ENCODE measurements around the gene MGST2.
A peak's percentile ranks its signal among the peaks of the same experiment; 100 is the strongest.

Gene MGST2

DNA sequence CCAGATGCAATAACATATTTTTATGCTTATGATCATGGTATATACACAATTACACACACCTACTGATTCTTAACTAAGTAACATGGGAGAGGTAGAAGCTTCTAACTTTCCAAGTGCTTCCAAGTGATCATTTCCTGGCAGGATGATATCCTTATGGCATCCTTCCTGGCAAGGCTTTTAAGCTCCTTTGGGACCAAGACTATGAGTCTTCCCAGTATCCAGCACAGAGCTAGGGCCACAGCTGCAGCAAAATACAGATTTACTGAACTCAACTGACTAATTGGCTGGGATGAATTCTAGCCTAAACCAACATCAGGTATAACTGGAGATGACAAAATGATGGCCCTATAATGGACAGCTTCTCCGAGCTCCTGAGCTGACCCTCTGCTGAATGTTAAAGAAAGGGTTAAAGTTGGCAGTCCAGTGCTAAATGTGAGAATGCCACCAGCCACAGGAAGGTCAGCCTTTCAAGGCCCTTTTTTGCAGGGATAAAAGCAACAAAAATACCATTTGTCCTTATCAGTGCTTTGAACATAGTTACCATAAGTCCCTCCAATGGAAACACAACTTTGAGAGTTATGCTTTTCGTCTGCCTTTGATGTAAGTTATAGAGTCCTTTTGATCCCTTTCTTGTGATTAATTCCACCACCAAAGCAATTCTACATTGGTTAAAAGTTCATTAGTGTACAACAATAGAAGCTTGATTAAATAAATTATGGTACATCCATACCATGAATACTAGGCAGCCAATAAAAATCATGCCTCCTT is 73.4 kb downstream of the MGST2 start:
- DNase-seq (ENCODE audit: low spot score), result no peak

DNA sequence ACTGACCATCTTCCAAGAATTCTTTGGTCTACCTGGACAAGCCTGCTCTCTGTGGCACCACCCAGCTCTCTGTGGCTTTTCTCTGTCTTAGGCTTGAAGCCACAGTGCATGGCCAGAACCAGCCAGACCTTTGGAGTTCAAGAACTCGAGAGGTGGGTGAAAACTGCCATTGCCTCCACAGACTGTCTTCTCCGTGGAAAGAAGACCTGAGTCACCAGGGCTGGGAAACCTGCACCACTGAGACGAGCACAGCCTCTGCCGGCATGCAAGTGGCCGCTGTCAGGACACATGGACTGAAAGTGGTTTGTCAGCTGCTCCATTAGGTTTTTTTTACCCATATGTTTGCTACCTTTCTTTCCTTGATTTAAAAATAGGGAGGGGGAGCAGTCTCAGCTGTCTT is 74.5 kb downstream of the MGST2 start:
- DNase-seq (ENCODE audit: low spot score), result no peak

DNA sequence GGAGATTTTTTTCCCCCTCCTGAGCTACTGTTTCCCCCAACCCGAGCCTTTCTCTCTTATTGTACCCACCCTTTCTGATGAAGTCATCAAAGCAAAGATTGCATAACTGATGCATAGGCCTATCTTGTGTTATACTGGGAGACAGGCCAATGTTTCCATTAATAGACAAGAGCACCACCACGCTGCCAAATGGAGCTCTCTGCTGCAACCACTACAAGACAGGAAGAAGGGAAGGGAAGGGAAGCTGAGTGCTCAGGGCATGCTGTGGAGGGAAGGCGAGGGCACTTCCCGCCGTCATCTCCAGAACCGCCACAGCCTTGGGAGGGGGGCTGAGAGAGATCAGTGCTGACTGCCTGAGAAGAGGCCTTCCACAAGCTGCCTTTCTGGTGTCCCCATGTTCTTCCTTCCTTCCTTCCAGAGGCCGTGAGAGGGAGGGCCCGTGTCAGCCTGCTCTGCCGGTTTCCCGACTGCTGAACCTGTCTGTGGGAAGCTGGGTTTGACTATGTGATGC is 75.0 kb downstream of the MGST2 start:
- DNase-seq (ENCODE audit: low spot score), result peak; percentile 38

DNA sequence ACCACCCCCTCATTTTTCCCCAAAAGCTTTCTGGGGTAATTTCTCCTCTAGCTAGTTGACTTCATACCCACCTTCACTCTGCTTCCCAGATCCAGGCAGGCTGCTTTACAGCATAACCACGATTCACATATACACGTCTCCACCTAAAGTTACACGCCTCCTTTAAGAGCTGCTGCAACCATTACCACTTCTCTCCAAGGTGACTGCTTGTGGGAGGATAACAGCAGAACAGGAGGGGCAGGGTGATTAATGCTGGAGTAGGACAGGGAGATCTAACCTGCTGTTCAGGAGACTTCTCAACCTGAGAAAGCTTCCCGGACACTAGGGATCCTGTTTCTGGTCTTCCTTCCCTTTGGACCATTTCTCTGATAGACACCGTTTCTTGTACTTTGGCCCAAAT is 77.4 kb downstream of the MGST2 start:
- no peak for DNase-seq (ENCODE audit: low spot score)

DNA sequence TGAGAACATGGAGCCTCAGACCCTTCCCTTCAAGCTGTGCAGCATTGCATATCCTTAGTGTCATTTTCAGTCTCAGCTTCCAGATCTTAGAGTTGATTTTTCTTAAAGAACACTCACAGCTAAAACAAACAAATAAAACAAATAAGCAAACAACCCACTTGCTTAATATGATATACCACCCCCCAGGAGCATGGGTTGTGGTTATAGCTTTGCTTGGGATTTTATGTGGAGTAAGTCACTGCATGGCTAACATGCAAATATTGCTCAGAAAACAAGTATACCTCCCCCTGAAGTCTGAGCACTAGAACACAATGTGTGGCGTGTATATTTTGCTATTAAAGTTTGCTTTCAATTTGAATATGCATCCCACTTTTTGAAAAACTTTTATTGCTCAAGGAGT is 78.6 kb downstream of the MGST2 start:
- no peak for DNase-seq (ENCODE audit: low spot score)

DNA sequence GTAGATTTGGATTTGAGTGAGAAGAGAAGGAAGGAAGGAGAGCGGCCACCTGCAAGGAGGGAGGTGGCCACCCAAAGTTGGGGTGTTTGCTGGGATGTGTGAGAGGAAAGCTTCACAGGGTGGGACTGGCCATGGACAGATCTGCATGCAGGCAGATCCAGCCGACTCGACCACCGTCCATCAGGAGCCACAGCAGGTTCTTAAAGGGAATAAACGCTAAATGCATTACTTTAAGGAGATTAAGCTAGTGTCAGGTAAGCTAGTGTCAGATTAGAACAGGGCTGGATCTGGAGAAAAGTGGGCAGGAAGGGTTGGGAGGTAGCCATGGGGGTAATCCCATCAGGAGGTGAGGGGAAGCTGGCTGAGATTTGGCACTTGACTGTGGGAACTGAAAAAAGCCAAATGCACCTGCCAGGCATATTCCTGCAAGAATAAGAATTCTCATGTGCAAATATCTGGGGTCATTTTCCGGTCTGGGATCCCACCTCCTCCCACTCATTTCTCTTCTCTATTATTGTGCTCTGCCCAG is 79.6 kb downstream of the MGST2 start:
- DNase-seq (ENCODE audit: low spot score), result no peak

DNA sequence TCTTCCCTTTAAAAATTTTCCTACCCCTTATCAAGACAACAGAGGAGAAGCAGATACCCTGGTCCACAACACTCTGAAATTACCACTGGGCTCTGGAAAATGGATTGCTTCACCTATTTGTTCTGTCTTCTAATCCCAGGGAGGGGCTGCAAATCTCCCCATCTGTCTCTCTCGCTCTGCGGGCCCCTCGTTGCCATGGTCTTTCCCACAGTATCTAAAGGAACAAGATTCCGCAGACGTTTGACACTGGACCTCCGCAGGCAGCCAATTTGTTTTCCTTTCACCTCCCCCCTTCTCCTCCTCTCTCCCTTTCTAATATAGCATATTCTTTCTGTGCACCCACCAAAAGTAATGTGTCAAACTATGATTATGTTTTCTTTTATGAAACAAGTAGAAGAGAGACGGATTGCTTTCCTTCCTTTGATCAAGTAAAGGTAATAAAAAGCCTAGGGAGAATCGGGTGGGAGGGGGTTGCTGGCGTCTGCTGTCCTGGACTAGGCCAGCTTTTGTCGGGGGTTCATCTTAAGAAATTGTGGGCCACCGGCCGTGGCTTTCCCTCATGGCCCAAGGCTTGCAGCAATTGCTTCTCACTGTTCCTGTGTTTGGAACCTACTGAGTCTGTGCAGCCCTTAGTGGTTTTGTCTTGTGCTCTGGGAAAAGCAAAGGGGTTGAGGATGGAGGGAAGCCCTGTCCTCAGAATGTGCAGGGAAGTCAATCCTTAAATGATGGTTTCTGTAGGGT is 81.0 kb downstream of the MGST2 start:
- DNase-seq (ENCODE audit: low spot score), result no peak

DNA sequence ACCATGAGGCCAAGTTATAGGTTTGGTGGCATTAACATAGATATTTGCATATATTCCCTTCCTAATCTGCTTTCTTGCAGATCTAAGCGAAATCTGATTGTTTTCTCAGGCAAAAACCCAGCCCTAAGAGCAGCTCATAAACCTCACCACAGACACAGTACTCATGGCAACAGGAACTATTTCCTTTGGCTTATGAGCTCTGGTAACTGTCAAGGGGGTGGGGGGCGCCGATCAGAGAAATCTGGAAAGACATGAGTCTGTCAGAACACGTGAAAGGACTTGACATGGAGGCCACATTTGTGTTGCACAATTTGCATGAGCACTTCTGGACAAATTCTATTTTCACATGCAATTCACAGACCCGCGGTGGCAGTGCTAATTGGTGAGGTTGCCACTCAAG is 83.7 kb downstream of the MGST2 start:
- DNase-seq (ENCODE audit: low spot score), result no peak

DNA sequence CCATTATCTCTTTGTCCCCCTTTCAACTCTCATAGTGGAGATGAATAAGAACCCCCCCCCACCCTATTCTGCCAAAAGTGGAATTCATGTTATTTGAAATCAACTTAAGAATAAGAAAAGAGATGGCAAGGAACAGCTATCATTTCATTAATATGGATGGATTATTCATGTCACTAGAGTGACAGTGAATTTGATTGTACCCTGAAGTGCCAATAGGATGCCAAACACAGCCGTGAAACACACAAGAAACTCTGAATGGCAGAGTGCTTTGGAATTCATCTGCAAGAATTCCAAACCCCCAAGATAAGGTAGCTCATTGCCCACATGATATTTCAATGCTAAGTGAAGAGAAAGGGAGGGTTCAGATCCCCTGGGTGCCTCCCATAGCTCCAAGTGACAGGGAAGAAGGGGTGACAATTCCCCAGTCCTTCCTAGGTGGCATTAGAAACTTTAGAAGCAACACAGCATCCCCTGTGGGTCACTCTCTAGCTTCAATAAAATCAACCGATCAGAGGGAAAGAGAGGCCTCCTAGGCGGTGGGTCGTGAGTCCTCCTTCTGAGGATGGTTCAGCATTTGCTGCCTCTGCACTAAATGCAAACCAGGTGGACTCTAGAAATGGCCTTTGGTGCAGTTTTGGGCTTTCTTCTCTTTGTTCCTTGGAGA is 84.3 kb downstream of the MGST2 start:
- no peak for DNase-seq (ENCODE audit: low spot score)

DNA sequence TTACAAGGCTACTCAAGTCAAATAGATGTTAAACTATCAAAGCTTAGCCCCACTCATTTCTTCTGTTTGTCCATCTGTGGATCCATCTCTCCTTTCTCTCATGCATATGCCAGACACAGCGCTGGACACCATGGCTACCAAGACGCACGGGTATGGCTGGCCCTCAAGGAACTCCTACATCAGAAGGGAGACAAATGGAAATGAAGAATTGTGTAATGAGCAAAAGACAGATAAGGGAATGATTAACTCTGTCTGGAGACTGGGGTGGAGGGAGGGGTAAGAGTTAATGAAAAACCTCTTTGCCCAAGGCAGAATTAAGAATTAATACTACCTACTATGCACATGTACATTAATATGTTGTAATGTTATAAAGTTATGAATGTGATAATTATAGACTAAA is 88.1 kb downstream of the MGST2 start:
- DNase-seq (ENCODE audit: low spot score), result no peak

All from HuH-7.5 (cell line).